ENCODE results near the gene ACOXL. TPM values are rescaled to one million over a fixed set of nuclear protein-coding genes. Genes with fewer than 3 reads are reported as not detected.

Gene ACOXL
- total RNA-seq, 1 experiment from 2014 or later: not detected

DNA sequence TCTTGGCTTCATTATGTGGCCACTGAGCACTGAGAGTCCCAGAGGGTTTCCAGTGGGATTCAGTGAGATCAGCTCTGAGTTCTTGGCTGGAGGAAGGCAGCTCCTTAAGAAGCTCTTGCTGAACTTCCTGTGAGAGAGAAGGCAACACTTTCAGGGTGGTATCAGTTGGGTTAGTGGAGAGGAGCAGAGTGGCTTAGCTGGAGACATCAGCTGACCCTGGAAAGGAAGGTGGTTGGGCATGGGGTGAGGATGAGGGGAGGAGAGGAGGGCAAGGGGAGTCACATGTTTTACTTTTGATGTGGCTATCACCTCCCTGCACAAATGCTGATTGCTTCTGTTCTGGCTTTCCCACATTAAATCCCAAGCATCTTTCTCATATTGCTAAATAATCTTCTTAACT is 95.1 kb downstream of the ACOXL start:
- DNase-seq (ENCODE audit: low spot score): no peak

DNA sequence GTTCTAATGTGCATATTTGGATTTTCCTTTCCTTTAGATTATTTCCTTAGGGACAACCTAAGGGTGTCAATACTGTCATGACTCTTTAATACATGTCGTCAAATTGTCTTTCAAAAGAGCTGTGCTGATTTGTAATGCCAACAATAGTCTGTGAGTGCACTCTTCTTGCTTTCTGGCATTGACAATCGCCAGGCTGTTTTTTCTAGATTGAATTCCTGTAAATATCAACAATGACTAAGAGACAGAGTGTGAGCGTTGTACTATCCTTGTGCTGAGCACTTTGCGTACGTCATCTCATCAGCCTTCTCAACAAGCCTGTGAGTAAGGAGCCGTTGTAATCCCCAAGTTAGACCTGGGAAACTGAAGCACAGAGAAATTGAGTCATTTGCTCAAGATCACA is 96.0 kb downstream of the ACOXL start:
- DNase-seq (ENCODE audit: low spot score): no peak

DNA sequence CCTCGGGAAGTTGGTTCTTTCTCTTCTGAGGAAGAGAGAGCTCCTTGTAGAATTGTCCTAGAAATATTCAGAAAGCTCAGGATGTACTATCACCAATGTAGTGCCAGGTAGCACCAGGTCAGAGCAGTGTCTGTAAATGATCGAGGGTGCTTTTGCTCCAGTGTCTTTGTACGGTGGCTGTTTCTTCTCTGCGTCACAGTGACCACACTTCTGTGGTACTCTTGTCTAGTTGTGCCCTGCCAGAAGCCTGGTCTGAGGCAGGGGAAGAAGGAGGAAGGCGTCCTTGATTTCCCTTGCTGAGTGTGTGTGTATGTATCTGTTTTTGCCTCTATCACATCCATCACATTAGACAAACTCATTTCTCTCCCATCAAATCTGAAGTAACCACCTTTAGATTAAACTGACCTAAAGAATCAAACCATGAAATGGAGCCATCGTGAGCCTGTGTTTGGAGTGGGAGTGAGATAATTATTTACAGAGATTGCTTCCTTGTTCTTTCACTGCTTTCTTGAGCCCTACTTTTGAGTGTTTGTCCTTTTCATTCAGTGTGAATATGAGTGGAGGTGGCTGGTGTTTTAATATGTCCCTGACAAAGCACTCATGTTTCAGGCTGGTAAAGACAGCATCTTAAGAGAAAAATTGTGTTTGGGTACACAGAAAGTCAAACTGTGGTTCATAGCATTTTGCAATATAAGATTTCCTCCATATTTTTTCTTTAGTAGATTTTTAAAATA is 97.2 kb downstream of the ACOXL start:
- no peak for DNase-seq (ENCODE audit: low spot score)

DNA sequence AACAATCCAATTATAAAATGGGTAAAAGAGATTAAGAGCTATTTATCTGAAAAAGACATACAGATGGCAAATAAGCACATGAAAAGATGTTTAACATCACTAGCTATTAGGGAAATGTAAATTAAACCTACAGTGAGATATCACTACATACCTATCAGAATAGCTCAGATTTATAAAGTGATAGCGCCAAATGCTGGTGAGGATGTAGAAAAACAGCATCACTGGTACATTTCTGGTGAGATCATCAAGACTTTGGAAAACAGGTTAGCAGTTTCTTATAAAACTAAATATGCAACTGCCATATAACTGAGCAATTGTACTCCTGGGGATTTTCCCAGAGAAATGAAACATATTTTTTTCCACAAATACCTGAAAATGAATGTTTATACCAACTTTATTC is 100.4 kb downstream of the ACOXL start:
- no peak for DNase-seq (ENCODE audit: low spot score)

DNA sequence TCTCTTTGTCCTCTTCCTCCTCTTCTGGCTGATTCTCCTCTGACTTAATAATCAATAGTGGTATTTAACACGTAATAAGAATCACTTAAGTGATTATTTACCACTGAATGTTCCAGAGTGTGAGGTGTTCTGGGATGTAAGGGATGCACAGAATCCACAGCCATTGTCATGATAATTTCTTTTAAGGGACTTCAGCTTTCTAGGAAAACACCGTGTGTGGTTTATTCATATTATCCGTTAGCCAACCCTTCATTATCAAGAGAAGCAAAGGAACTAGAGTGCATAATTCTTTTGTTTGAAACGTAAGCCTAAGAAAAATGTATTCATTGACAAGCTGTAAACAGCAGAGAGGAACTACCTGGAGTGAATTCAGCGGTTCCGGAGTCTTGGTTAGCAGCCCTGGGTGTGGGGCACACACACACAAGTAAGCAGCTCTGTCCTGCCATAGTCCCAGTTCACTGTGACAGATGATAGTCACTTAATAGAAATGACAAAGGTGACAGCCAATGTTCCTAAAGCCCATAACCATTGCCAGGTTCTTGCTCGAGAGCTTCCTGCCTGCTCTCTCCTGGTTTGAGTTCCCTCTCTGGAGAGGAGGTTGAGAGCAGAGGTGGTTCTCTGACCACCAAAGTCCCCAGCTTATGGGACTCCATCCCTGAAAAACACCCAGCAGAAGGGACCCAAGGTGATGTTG is 101.9 kb downstream of the ACOXL start:
- DNase-seq (ENCODE audit: low spot score): no peak

DNA sequence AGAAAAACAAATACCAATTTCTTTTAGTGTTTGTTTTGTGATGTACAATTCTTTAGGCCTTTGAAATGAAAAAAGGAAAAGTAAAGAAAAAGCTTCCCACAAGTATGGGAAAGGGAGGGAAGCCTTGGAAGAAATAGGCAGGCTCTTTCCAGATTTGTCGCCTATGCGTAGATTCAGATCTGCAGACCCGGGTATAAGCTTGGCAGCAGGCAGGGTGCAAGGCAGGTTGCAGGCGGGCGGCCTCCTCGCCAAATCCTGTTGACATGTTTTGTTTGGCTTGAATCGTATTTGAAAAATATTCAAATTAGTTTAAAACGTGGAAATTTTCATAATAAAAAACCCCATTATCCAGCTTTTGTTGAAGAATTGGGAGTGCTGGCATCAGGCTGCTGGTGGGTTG is 104.3 kb downstream of the ACOXL start:
- no peak for DNase-seq (ENCODE audit: low spot score)

DNA sequence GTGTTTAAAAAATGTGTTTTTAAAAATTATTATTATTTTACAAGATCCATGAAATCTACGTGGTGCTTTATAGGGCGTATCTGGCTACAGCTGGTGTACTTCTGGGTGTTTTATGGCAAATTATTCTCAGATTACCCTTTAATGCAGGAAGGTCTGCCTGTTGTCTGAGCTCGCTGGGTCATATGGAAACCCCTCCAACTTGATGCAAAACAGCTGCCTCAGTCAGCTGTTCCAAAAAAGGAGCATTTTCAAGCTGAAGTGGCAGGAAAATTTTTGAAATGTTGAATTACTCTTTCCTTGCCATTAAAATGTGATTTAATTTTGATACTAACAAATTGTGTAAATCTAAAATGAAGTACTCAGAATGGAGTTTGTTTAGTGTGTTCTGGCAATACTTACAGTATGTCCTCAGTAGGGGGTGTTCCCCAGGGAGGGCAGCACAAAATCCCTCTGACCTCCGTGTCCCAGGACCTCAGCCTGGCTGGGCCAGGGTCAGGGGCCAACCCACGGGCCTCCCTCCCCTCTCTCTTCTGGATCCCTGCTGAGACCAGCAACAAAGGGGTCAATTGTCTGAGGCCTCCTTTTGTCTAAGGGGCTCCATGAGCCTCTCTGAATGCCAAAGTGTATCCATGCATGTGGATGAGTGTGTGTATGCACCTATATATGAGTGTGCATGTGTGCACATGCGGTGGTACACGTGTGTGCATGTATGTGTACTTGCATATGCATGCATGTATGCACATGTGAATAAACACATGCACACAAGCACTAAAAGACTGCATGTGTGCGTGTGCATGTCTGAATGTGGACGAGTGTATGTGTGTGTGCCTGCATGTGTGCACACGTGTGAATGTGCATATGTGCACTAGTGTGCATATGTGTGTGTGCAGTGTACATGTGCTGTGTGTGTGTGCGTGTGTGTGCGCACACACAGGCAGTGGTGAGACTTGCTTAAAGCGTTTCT is 105.4 kb downstream of the ACOXL start:
- DNase-seq (ENCODE audit: low spot score): no peak

DNA sequence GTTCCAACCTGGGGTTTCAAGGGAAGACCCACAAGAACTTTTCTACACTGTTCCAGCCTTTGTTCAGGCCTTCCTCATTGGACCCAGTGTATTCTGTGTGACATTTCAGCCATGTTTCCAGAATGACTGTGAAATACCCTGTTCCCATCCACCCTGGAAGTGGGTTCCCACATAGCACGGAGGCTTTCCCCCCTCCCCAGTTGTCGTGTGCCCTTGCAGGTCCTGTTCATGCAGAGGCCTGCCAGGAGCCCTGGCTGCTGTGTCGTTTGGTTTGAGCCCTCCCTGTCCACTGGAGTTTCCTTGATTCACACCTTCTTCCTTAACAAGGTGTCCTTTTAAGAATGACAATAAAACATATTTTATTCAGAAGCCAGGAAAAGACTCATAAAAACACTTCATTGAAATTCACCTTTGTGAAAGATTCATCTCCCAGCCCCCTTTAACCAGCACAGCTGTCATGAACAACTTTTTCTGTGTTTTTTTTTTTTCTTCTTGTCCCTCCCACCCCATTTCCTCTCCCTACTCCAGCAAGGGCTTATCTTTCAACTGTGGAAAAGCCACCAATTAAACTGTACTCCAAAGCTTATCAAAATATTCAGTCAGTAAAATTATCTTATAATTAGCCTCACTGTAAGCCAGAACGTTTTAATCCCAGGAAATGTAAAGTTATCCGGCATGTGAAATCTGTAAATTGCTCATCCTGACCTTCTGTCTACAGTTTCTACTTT is 106.4 kb downstream of the ACOXL start:
- no peak for DNase-seq (ENCODE audit: low spot score)

DNA sequence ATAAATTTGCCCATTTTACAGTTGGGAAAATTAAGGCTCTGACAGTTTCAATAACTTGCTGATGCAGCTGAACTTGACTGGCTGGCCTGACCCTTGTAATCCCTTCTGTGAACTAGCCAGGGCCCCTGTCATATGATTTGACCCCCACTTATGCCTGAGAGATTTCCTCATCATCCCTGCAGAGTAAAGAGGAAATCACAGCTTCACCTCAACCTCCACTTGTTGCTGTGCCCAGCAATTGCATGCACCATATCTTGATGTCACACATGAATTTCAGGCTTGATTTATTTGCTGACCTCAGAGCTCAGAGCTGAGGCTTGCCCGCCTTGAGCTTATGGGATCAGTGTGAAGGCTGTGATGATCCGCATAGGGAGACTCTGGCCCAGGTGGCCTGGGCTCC is 108.1 kb downstream of the ACOXL start:
- no peak for DNase-seq (ENCODE audit: low spot score)

DNA sequence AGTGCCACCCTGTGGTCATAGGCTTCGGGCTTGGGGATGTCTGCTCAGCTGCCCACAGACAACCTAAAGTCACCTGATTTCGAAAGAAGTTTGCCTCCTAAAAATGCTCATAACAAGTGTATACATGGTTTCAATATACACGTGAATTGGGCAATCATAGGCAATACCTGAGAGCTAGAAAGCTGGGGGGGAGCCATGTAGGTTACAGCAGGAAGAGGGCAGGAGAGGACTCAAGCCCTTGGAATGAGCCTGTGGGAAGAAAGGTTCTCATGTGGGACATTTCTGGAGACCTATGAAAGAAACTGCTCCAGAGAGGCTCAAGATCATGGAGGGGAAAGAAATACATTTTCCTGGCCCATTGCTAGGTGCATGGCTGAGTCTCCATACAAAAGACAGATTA is 109.7 kb downstream of the ACOXL start:
- no peak for DNase-seq (ENCODE audit: low spot score)

DNA sequence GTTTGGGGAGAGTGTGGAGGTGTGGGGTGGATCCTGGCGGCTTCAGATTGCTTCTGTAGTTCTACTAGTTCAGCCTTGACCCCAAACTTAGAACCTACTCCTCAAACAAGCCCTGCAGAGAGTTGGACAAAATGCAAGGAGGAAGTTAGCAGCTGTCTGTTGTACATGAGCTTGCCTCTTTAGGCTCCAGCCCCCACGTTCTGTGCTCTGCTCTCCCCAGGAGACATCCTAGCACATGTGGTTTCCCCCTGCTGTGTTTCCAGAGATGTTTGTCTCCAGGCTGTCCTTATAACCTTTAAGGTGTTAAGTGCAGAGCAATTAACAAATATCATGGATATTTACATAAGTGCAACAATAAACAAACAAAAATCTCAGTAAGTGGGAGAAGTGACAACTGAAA is 111.1 kb downstream of the ACOXL start:
- DNase-seq (ENCODE audit: low spot score): no peak

DNA sequence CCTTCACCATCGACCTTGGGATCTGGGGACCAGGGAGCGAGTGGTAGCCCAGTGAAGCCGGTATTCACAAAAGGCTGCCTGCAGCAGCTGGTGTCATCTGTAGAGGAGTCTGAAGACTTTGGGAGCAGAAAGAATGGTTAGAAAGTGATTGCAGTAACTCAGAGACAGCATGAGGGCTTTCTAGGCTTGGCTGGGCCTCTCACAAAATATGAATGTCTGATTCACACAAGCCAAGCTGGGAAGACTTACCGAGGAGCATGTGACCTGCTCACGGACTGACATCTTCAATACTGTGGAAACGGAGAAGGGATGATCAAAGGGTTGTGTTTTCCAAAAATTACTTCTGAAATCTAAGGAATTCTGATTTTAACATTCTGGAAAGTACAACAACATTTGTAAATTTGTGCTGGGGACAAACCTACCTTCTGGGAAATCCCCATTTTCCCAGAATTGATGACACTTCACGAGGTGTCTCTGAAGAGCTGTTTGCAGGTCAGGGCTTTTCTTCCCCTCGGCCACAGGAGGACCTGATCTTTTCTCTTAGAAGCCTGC is 111.7 kb downstream of the ACOXL start:
- no peak for DNase-seq (ENCODE audit: low spot score)

DNA sequence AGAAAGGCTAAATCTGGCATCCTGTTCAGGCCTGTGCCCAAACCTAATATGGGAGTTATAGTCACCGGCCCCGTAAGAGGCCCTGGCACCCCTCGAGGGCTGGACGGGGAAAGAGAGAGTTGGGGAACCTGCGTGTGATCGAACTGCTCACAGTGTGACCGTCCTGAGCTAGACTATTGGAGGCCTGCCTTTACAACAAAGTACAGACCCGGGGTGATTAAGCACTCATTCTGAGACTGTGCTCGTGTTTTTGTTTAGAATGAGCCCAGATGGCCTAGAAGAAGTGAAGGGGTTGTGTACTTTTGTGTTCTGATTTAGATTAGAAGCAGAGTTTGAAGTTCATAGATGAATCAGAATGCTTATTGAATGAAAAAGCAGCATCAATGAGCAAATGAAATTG is 115.3 kb downstream of the ACOXL start:
- DNase-seq (ENCODE audit: low spot score): no peak

DNA sequence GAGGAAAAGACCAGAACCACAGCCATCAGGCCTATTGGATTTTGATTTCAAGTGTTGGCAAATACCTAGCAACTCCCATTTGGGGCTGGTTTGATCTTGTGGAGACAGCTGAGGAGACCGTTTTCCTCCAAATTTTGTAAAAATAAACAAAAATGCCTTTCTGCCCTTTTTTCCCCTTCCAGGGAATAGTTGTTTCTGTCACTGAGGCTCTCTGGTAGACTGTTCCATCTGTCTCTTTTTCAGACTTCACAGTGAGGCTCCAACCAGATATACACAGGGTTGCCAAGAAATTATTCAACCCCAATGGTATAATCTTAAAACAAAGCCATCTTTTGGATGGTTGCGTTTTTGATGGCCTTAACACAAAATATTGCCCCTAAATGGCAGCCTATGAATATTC is 115.7 kb downstream of the ACOXL start:
- no peak for DNase-seq (ENCODE audit: low spot score)

DNA sequence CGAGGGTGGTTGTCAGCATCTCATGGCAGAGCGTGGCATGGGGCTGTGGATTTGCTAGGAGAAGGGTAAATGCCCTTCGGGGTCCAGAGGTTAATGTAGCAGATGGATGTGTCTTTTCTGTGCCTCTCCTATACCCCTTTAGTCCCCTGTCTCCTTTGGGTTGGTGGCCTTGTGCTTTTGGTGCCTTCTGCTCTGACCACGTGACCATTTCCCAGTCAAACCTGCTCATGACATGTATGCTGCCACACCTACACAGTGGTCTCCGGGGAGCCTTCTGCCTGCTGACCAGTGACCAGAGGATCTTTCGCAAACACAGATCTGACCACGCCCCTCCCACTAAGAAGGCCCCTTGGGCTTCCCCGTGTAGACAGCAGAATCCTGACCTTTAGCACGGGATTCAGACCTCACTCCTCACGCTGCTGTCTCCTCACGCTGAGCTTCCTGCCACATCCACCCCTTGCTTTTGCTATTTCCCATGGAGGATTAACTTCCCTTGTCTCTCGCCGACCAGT is 116.2 kb downstream of the ACOXL start:
- DNase-seq (ENCODE audit: low spot score): no peak

DNA sequence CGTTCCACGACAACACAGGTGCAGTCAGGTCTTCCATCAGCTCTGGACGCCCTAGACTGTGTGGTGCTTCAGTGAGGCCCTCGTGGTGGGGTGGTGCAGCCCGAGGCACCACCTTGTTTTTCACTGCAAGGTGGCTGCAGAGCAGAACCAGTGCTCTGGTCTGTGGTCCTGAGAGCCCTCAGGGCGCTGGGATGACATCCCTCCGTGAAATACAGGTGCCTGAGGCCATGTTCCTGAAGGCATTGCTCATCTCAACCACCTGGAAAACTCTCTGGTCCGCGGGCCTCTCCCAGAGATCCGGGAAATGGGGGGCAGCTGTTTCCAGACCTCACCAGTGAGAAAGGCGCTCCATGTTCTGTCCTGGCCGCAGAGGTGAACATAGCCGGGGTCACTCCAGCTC is 119.2 kb downstream of the ACOXL start:
- DNase-seq (ENCODE audit: low spot score): no peak

DNA sequence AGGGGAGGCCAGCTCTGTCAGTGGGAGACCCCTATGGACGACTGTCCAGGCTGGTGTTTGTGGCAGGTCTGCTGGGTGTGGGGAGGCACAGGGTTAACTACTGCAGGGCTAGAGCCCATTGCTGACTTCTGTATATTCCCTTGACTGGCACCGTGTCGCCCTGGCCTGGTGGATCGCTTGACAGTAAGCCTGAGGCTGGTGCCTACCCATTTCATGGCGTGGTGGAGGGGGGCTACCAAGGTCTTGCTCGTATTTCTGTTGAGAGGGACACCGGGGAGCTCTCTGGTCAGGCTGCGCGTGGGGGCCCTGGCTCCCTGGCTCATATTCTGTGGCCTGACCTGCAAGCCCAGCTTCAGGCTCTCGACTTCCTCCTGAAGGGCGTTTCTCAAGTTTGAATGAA is 119.7 kb downstream of the ACOXL start:
- DNase-seq (ENCODE audit: low spot score): no peak

DNA sequence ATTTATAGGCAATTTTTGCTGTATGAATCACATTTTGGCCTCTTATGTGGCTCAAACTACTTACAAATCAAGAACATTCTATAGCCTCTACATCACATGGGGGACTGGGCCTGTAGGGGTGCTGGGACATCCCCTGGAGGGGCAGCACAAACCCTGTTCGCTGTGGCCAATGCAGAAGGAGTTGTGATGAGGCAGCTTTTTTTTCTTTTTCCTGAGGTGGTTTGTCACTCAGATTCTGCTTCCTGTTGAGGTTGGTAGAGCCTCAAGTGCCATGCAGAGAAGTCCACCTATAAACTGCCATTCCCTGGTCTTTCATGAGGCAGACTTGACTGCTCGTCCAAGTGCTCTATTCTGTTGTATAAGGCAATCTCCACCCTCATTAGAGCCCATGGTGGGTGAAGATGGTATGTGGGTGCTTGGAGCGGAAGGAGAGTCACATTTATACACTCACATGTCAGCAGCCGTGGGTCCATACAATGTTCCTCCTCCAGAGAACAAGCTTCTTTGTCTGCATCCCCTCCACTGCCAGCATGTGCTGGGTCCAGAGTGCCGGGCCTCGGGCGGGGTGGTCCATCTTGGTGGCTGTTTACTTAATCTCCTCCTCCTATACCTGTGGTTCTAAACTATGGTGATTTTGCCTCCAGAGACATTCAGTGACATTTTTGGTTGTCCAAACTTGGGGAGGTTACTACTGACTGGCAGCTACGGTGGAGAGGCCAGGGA is 120.3 kb downstream of the ACOXL start:
- DNase-seq (ENCODE audit: low spot score): no peak

DNA sequence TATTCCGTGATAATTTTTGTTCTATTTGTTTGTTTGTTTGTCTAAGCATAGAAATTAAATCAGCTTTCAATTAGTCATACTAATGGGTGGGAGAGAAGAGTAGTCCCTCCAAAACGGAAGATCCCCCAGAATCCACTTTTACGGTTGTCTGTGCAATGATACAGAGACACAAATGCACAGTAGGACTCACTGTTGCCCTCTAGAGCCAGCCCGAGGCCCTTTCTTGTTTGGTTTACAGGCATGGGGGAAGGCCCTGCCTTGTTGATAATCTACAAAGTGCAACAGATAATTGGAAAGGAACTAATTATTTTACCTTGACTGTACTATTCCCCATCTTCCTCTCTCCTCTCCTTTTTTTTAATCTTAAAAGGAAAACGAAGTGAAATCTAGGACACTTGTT is 121.1 kb downstream of the ACOXL start:
- peak; percentile 20 for DNase-seq (ENCODE audit: low spot score)

DNA sequence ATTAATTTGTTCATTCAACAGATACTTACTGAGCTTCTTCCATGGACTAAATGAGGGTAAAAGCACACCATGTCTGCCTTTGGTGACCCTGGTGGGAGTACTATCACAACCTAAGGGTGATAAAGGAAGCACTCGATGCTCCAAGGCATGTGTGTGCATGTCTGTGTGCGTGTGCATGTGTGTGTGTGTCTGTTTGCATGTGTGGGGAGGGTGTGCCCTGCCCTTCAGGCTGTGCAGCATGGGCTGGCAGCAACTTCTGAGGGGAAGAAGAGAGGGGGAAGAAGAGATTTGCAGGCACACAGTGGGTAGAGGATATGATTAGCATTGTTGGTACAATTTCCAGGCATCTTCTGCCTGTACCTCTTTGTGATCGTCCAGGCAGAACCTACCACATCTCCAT is 121.6 kb downstream of the ACOXL start:
- no peak for DNase-seq (ENCODE audit: low spot score)

All from A172 (cell line).